GM19023 (cell line): Measurements from ENCODE around the gene SF3B5.
A peak's percentile ranks its signal among the peaks of the same experiment; 100 is the strongest.
"Not testable (repeated sequence)": the region's sequence is repeated elsewhere in the genome, so short reads cannot be mapped to it uniquely, and the experiment has no call there.

Experiments used
- ATAC-seq: cut with Tn5 transposase; IDR thresholded peaks from one replicate; pipeline ENCODE4 v1.9.1; 2021; ENCODE audit warnings: mild to moderate bottlenecking, moderate library complexity; ENCODE audit not compliant: unreplicated experiment

Gene SF3B5

GRCh38 chr6:144095134-144096002, at the start of gene SF3B5:
Gene SF3B5 (minus strand): TSS chr6:144095573. CDS start chr6:144095497, 76 bp downstream.
- ATAC-seq, result peak; percentile 98

- no peak for ATAC-seq
Measured at GRCh38 chr6:144144996-144145395, 49.6 kb upstream of the SF3B5 start.

- ATAC-seq, result no peak
Measured at GRCh38 chr6:144143878-144144277, 48.5 kb upstream of the SF3B5 start.

DNA sequence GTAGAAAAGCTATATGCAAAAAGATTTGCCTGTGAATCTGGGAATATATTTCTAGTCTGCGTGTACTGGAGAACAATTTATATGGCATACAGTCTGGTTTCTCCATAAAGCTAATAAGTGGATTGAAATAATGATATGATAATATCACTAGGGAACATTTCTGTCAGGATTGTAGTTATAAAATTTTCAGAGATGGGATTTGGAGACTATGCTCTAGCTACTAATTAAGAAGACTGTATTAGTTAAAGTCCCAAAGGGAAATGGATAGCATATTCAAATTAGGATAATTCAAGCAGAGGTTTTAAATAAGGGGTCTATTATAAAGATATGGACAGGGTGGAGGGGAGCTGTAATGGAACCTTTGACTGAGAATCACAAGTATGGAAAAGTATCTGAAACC, 47.7 kb upstream of the SF3B5 start:
- no peak for ATAC-seq

DNA sequence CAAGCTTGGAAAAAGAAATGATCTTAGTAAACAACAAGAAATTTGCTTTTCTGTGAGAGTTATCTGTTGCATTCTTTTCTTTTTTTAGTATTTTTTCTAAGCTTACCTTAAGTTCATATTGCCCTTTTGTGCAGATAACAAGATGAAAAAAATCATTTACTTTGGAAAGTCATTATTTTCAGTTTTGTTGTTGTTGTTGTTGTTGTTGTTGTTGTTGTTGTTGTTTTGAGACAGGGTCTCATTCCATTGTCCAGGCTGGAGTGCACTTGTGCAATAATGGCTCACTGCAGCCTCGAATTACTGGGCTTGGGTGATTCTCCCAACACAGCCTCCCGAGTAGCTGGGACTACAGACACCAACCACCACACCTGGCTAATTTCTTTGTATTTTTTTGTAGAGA, 46.1 kb upstream of the SF3B5 start:
- ATAC-seq, result no peak

DNA sequence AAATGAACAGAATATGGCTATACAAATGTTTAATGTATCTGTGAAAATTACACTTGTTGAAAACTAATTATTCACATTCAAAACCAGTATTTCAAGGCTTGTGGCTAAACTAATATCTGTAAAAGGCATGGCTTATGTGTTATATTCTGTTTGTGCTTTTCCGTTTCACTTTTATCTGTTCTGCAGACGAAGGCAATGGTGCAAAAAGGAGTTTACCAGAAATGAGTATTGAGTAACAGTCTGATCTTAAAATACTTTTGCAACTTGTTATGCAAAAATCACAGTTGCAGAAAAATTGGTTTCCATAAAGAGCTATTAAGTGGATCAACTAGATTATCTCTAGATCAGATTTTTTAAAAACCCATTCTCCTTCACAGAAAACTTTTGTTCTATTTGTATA, 45.5 kb upstream of the SF3B5 start:
- peak; percentile 78 for ATAC-seq

GRCh38 chr6:144139817-144140216, 44.4 kb upstream of the SF3B5 start:
- no peak for ATAC-seq

DNA sequence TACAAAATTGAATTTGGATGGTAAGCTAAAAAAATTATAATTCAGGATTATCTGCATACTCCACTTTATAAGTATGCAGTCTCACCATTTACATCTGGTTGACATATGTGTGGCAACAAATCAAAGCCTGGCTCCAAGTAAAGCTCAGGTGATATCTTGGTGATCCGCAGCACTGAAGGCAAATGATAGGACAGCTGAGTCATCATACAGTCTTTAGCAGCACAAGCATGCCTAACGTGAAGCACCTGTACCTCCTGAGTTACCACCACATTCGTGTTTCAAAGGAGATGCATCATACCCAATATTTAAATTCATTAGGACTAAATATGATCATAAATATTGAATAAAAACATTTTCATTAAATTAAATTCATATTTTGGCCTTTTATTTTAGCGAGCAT, 43.2 kb upstream of the SF3B5 start:
- no peak for ATAC-seq

- ATAC-seq, result no peak
Measured at GRCh38 chr6:144134737-144135136, 39.4 kb upstream of the SF3B5 start.

GRCh38 chr6:144134176-144134575, 38.8 kb upstream of the SF3B5 start:
- ATAC-seq, result no peak

GRCh38 chr6:144133225-144133821, 38.0 kb upstream of the SF3B5 start:
- ATAC-seq, result no peak

DNA sequence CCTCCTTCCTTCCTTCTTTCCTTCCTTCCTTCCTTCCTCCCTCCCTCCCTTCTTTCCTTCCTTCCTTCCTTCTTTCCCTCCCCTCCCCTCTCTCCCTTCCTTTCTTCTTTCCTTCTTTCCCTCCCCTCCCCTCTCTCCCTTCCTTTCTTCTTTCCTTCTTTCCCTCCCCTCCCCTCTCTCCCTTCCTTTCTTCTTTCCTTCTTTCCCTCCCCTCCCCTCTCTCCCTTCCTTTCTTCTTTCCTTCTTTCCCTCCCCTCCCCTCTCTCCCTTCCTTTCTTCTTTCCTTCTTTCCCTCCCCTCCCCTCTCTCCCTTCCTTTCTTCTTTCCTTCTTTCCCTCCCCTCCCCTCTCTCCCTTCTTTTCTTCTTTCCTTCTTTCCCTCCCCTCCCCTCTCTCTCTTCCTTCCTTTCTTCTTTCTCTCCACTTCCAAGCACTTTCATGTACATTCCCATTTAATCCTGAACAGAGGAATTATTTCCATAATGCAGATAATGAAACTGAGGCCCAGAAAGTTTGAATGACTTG, 36.9 kb upstream of the SF3B5 start:
- not testable (repeated sequence) for ATAC-seq

- no peak for ATAC-seq
Measured at GRCh38 chr6:144131248-144131709, 35.9 kb upstream of the SF3B5 start.

DNA sequence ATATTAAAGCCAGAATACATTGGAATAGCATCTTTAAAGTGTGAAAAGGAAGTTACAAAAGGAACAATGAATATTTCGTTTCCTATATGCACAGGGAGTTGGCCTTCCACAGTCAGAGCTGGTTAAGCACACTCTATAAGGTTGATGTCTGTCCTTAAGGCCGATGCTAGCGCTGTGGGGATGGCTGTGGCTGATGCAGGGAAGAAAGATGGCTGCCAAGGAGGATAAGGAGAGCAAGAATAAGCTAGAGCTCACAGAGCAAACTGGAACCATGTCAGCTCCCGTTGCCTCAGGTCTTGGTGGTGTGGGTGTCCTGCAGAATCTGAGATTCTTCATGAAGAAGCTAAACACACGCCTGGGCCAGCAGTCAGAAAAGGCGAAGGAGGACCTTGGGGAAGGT, 34.1 kb upstream of the SF3B5 start:
- no peak for ATAC-seq

GRCh38 chr6:144127097-144127496, 31.7 kb upstream of the SF3B5 start:
- no peak for ATAC-seq

DNA sequence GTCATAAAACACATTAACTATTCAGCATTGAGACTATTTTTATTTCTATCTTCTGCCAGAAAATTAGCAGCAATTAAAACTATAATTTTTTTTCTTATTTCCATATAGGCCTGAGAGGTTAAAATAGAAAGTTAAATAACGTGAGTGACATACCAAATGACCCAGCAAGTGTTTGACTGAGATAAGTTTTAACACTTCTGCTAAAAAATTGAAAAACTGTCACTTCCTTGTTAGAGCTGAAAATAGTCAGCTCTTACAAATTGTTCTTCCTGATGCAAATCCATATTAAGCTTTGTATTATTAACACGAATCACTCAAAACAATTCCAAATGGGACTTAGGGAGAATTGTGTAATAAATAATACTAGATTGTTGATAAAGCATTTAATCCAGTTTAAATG, 28.5 kb upstream of the SF3B5 start:
- ATAC-seq, result no peak

DNA sequence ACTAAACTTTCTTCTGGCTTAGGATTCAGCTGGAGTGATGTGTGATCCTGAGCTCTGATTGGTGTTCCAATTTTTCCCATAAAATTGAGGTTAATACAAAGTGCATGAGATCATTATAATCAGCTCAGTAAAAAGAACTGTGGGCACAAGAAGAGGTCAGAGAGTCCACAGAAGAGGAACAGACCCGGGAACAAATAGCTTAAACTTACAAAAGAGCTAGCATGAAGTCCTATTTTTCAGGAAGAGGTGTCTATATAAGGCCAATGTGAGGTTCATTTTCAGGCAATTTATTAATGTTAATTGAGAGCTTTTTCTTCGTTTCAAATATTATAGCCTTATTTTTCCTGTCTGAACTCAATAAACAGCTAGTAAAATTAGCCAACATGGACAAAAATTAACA, 28.0 kb upstream of the SF3B5 start:
- ATAC-seq, result no peak

GRCh38 chr6:144122861-144123260, 27.5 kb upstream of the SF3B5 start:
- ATAC-seq, result no peak

GRCh38 chr6:144119376-144119775, 24.0 kb upstream of the SF3B5 start:
- ATAC-seq, result no peak

DNA sequence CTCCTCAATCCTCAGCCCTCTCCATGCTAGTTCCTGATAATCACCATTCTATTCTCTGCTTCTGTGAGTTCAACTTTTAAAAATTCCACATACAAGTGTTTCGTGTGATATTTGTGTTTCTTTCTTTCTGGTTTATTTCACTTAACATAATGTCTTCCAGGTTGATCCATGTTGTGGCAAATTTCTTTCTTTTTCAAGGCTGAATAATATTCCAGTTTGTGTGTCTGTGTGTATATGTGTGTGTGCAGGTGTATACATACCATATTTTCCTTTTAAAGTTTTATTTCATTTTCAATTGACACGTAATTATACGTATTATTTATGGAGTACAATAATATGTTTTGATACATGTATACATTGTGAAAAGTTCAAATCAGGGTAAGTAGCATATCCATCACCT, 19.8 kb upstream of the SF3B5 start:
- no peak for ATAC-seq

DNA sequence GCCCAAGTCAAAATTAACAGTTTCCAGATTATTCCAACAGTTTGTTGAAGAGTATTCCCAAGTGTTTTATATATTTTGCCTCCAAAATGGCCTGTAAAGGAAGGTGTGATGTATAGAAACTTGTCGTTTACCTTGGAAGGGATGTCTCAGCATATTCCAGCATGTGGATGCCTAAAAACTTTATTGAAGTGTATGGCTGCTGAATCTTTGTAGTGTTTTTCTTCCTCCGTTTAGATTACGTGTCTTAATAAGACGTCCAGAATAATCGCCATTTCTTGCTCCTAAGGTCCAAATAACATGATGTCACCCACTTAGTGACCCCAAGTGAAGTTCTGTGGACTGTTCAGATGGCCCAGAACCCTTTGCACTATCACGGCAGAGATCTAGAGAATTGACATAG, 18.0 kb upstream of the SF3B5 start:
- ATAC-seq, result no peak

DNA sequence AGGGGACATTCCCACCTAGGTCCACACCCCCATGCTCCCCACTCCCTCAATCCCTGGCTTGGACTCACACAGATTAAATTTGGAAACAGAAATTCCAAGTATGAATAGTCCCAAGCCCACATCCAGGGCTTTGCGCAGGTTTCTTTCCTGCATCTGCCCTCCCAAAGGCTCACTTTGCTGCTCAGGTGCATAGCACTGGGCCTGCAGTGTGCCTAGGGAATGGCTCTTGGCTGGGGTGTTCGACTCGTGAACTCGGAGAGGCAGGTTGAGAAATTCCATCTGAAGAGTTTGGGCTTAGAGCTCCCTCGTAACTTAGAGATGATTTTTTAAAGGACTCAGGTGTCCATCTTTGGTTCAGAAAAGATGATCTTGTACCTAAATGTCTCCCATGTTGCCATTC, 14.8 kb upstream of the SF3B5 start:
- ATAC-seq, result no peak
